Activated naive CD4-positive, alpha-beta T cell treated with anti-CD3 and anti-CD28 coated beads for 36 hours (primary cell): Measurements from ENCODE around the gene RBM10. TPM values are rescaled to one million over a fixed set of nuclear protein-coding genes. Genes with fewer than 3 reads are reported as not detected.

Source experiments
- CTCF ChIA-PET: fragments of 350-600 bp; sonication (Branson Sonifier 250); formaldehyde crosslinking; loops from one replicate; lab custom pipeline; 2021; ENCODE audit warnings: antibody characterized with exemption; lab: Charles Lee
- DNase-seq: peaks from one replicate; pipeline ENCODE4 v3.0.0-alpha.2; 2020
- H3K27ac Mint-ChIP-seq: one replicate; pipeline ENCODE4 v1.8.0; 2021; ENCODE audit warnings: mild to moderate bottlenecking, mixed read lengths
- H3K27me3 Mint-ChIP-seq: one replicate; pipeline ENCODE4 v1.8.0; 2021; ENCODE audit warnings: low read depth, mixed read lengths
- H3K36me3 Mint-ChIP-seq: one replicate; pipeline ENCODE4 v1.8.0; 2021; ENCODE audit warnings: low read depth, mixed read lengths
- H3K4me1 Mint-ChIP-seq: one replicate; pipeline ENCODE4 v1.8.0; 2021; ENCODE audit warnings: low read depth, mixed read lengths
- H3K4me3 Mint-ChIP-seq: one replicate; pipeline ENCODE4 v1.8.0; 2021; ENCODE audit warnings: mild to moderate bottlenecking, moderate library complexity, mixed read lengths
- H3K9me3 Mint-ChIP-seq: one replicate; pipeline ENCODE4 v1.8.0; 2021; ENCODE audit warnings: mixed read lengths
- intact Hi-C: fragments of 100-400 bp; cut with micrococcal nuclease; formaldehyde crosslinking; loops from one replicate; pipeline ENCODE4 v1.15.1; 2023
- total RNA-seq, 2 experiments: library from RNA; stranded (reverse); gene quantifications; one replicate each; pipeline ENCODE4 v1.2.3, GENCODE V29; 2021

Gene RBM10
- total RNA-seq, 2 experiments from 2014 or later, result 65.4 to 65.5 TPM

- Mint-ChIP-seq H3K9me3 (no peaks in the 10 kb centered on the region), H3K27ac (peak overlapping the region; percentile 43), H3K36me3 (peaks cover 27% of the 10 kb centered on the region), H3K4me1 (no peaks in the 10 kb centered on the region), H3K27me3 (no peaks in the 10 kb centered on the region), H3K4me3 (no peak overlapping the region)
- CTCF ChIA-PET, result no interaction called here
- intact Hi-C loops, result no loop called here
- no peak for DNase-seq
Measured at GRCh38 chrX:47228550-47229270, 83.7 kb downstream of the RBM10 start.

- CTCF ChIA-PET, result no interaction called here
Measured at GRCh38 chrX:47229427-47229826, 84.4 kb downstream of the RBM10 start.

GRCh38 chrX:47230136-47230868 lies 85.3 kb downstream of the RBM10 start:
- Mint-ChIP-seq H3K9me3 (no peaks in the 10 kb centered on the region), H3K4me1 (peaks cover 4% of the 10 kb centered on the region), H3K36me3 (peaks cover 22% of the 10 kb centered on the region), H3K27ac (peak overlapping the region; percentile 0), H3K4me3 (no peak overlapping the region), H3K27me3 (no peaks in the 10 kb centered on the region)
- no peak for DNase-seq
- CTCF ChIA-PET, result no interaction called here
- intact Hi-C loops, result no loop called here

More at GRCh38 chrX:47229427-47229826, 84.4 kb downstream of the RBM10 start:
- no peak for DNase-seq
- H3K4me1 Mint-ChIP-seq, result no peaks in the 10 kb centered on the region
- no peak overlapping the region for H3K4me3 Mint-ChIP-seq
- H3K36me3 Mint-ChIP-seq, result peaks cover 25% of the 10 kb centered on the region
- no peaks in the 10 kb centered on the region for H3K9me3 Mint-ChIP-seq
- intact Hi-C loops, result no loop called here
- H3K27me3 Mint-ChIP-seq, result no peaks in the 10 kb centered on the region
- H3K27ac Mint-ChIP-seq, result no peak overlapping the region

GRCh38 chrX:47231167-47231566 lies 86.1 kb downstream of the RBM10 start:
- Mint-ChIP-seq H3K27ac (peak overlapping the region; percentile 31), H3K4me1 (peaks cover 13% of the 10 kb centered on the region), H3K9me3 (no peaks in the 10 kb centered on the region), H3K27me3 (no peaks in the 10 kb centered on the region), H3K36me3 (peaks cover 18% of the 10 kb centered on the region), H3K4me3 (no peak overlapping the region)
- intact Hi-C loops, result no loop called here
- CTCF ChIA-PET, result interaction anchor here (0.6 kb wide), 1 partner anchor 12 kb away, joined by 4 read pairs; no protein-coding TSS in a partner anchor
- DNase-seq, result no peak

- Mint-ChIP-seq H3K4me3 (peak overlapping the region; percentile 85), H3K4me1 (peaks cover 20% of the 10 kb centered on the region), H3K36me3 (peaks cover 15% of the 10 kb centered on the region), H3K27me3 (no peaks in the 10 kb centered on the region), H3K9me3 (no peaks in the 10 kb centered on the region), H3K27ac (peak overlapping the region; percentile 92)
- CTCF ChIA-PET, result interaction anchor here (1.2 kb wide), 1 partner anchor 42 kb away, joined by 3 read pairs; no protein-coding TSS in a partner anchor
- no peak for DNase-seq
- intact Hi-C loops, result loop anchor here (2.0 kb wide), 1 partner anchor 427 kb away; the partner anchor contains the start of gene UXT
Measured at GRCh38 chrX:47232197-47232802, 87.3 kb downstream of the RBM10 start.

- CTCF ChIA-PET, result interaction anchor here (1.2 kb wide), 1 partner anchor 42 kb away, joined by 3 read pairs; no protein-coding TSS in a partner anchor
- H3K36me3 Mint-ChIP-seq, result peaks cover 15% of the 10 kb centered on the region
- H3K4me3 Mint-ChIP-seq, result peak within 1 kb of the TSS; percentile 85
- peaks cover 20% of the 10 kb centered on the region for H3K4me1 Mint-ChIP-seq
- DNase-seq, result peak; percentile 21
- intact Hi-C loops, result loop anchor here (1.0 to 2.0 kb wide), 6 partner anchors 15 to 426 kb away; partner anchors contain the start of genes CDK16, NDUFB11, UBA1 and UXT
- H3K27me3 Mint-ChIP-seq, result no peaks in the 10 kb centered on the region
- H3K9me3 Mint-ChIP-seq, result no peaks in the 10 kb centered on the region
- peak within 1 kb of the TSS; percentile 92 for H3K27ac Mint-ChIP-seq
Measured at GRCh38 chrX:47232803-47233332, 87.8 kb downstream of the RBM10 start, which contains the start of gene USP11. TSS of gene USP11 (plus strand) at chrX:47233009. CDS start at chrX:47233044, 35 bp downstream.

- intact Hi-C loops, result loop anchor here (1.0 to 2.0 kb wide), 6 partner anchors 15 to 425 kb away; partner anchors contain the start of genes CDK16, NDUFB11, UBA1 and UXT
- Mint-ChIP-seq H3K27me3 (no peaks in the 10 kb centered on the region), H3K9me3 (no peaks in the 10 kb centered on the region), H3K4me1 (peaks cover 20% of the 10 kb centered on the region), H3K27ac (peak overlapping the region; percentile 92), H3K4me3 (peak overlapping the region; percentile 85), H3K36me3 (peaks cover 11% of the 10 kb centered on the region)
- DNase-seq, result peak; percentile 96
- CTCF ChIA-PET, result interaction anchor here (1.2 kb wide), 1 partner anchor 43 kb away, joined by 3 read pairs; no protein-coding TSS in a partner anchor
Measured at GRCh38 chrX:47233333-47234113, 88.5 kb downstream of the RBM10 start.

- CTCF ChIA-PET, result no interaction called here
- intact Hi-C loops, result no loop called here
- peak overlapping the region; percentile 69 for H3K27ac Mint-ChIP-seq
- DNase-seq, result no peak
- H3K9me3 Mint-ChIP-seq, result no peaks in the 10 kb centered on the region
- peaks cover 20% of the 10 kb centered on the region for H3K4me1 Mint-ChIP-seq
- peak overlapping the region; percentile 60 for H3K4me3 Mint-ChIP-seq
- no peaks in the 10 kb centered on the region for H3K27me3 Mint-ChIP-seq
- H3K36me3 Mint-ChIP-seq, result peaks cover 4% of the 10 kb centered on the region
Measured at GRCh38 chrX:47234583-47234982, 89.6 kb downstream of the RBM10 start.

- CTCF ChIA-PET, result no interaction called here
- Mint-ChIP-seq H3K4me1 (peaks cover 20% of the 10 kb centered on the region), H3K27me3 (no peaks in the 10 kb centered on the region), H3K9me3 (no peaks in the 10 kb centered on the region), H3K36me3 (no peaks in the 10 kb centered on the region), H3K27ac (peak overlapping the region; percentile 76), H3K4me3 (peak overlapping the region; percentile 65)
- intact Hi-C loops, result loop anchor here (1.0 to 5.0 kb wide), 2 partner anchors 147 to 288 kb away; no protein-coding TSS in a partner anchor
- no peak for DNase-seq
Measured at GRCh38 chrX:47235691-47236103, 90.7 kb downstream of the RBM10 start.
